Glomerular endothelial cell (primary cell): Measurements from ENCODE around the gene SLC25A12. TPM values are rescaled to one million over a fixed set of nuclear protein-coding genes. Genes with fewer than 3 reads are reported as not detected.

Experiments
- DNase-seq: peaks from one replicate; pipeline ENCODE4 v3.0.0-alpha.2; 2011; ENCODE audit warnings: low read depth, low spot score; ENCODE audit errors: extremely low read depth
- total RNA-seq: library from RNA; depleted of rRNA; stranded (reverse); fragments of >200 nt; gene quantifications from 2 replicates; pipeline ENCODE4 v1.2.3, GENCODE V29; 2015

SLC25A12 gene
- total RNA-seq, 1 donor from 2014 or later, result 11.7 TPM

- DNase-seq, result no peak
Measured at GRCh38 chr2:171893196-171893823, 734 bp downstream of the SLC25A12 start.

DNA sequence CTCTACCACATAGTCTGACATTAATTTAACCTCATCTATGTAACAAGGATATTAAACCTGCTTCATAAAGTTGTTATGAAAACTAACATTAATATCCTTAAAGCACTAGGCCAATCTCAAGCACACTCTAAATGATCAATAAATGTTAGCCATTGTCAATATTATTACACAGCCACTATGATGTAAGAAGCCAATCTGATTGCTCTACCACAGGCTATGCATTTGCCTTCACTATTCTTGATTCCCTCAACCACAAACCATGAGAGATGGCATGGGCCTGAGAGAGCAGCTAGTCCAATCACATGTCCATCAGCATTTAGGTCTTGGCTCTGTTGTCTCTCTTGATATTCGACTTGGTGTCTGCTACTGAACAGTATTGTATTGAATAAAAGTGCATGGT lies 4.2 kb downstream of the SLC25A12 start:
- no peak for DNase-seq

DNA sequence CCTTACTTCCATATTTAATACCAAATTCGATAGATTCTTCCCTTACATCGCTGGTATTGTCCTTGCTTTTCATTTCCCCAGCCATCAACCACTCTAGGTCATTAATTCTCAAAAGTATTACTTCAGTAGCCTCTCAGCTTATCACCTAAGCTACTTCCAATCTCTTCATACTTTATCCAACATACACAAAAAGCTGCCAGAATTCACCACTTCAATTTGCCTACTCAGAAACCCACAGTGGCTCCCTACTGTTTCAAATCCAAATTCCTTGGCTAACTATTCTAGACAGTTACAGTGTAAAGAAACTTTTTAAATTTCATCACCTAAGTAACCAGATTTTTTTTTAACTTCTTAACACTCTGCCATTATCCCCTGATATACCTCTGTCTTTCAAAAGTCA lies 4.7 kb downstream of the SLC25A12 start:
- DNase-seq, result no peak

DNA sequence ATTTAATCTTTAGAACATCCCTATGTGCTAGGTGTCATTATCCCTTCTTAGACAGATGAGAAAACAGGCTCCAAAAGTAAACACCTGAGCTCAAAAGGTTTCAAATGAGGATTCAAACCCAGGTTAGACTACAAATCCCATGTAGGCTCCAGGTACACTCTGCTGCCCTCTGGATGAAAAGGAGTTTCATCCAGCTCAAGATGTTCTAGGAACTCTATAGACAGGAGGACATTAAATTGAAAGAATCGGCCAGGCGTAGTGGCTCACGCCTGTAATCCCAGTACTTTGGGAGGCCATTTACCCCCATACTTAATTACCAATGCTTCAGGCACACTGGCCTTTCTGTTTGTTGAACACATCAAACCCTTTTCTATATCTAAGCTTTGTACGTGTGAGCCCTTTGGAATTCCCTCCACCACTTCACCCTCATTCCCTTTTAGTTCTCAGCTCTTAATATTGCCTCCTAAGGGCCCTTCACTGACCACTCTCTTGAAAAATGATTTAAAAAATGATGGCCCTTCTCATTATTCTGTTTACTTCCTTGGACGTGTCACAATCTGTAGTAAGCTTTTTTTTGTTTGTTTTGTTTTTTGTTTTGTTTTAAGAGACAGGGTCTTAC lies 10.7 kb downstream of the SLC25A12 start:
- no peak for DNase-seq

DNA sequence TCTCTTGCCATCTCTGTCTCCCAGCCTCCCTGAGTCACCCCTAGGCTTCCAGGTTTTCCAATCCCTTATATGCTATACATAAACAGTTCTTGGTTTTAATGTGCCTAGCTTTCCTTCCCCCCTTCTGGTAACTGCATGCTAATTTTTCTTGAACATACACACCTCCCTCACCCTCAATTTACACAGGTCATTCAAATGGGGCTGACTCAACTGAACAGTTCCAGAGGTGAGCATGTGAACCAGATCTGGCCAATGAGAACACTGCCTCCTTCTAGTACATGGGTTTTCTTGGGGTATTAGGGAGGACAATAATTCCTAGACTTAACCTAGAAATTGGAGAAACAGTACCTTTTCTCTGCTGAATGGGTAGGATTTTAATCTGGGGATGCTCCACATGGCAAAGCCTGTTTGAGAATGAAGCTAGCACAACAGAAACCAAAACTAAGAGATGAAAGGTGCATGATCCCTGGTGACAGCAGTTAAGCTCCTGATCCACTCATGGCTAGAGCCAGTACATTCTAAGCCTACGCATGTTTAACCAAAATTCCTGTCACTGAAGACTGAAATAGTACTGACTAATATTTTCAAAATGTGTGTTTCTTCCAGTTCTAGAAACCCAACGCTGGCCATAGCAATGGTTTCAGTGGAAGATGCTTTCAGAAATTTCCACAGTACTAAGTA lies 11.8 kb downstream of the SLC25A12 start:
- no peak for DNase-seq

- DNase-seq, result no peak
Measured at GRCh38 chr2:171880774-171881173, 13.3 kb downstream of the SLC25A12 start.

DNA sequence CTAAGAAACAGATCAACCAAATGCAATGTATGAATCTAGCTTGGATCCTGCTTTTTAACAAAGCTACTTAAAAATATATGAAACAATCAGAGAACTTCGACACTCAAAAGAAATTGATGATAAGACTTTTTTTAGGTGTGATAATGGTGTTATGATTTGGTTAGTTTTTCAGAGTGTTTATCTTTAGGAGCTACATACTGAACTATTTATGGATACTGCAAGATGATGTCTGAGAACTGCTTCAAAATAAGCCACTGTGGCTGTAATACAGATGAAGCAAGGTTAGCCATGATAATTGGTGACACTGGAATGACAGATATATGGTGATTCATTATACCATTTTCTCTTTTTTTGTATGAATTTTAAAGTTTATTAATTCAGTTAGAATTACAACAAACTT lies 14.2 kb downstream of the SLC25A12 start:
- no peak for DNase-seq

GRCh38 chr2:171878481-171878993 lies 15.5 kb downstream of the SLC25A12 start:
- no peak for DNase-seq

- no peak for DNase-seq
Measured at GRCh38 chr2:171874963-171875362, 19.1 kb downstream of the SLC25A12 start.

- DNase-seq, result no peak
Measured at GRCh38 chr2:171874517-171874916, 19.5 kb downstream of the SLC25A12 start.

GRCh38 chr2:171864357-171864985 lies 29.6 kb downstream of the SLC25A12 start:
- no peak for DNase-seq

- no peak for DNase-seq
Measured at GRCh38 chr2:171862501-171862900, 31.5 kb downstream of the SLC25A12 start.

GRCh38 chr2:171858397-171858958 lies 35.6 kb downstream of the SLC25A12 start:
- no peak for DNase-seq

DNA sequence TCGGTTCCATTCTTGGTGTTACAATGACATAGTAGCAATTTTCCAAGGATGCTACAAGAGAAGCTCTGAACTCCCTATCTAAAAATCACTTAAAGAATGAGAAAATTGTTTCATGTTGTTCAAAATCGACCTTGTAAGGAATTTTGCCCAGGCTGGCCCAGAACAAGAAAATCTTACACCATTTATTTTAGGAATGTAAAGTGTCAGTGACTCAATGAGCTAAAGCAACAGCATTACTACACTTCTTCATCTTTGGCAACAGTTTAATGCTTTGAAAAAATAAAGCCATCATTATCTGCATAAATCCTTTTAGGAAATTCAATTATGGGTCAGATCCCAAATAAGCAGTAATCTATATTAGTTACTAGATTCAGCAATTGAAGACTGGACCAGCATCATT lies 38.6 kb downstream of the SLC25A12 start:
- DNase-seq, result no peak

DNA sequence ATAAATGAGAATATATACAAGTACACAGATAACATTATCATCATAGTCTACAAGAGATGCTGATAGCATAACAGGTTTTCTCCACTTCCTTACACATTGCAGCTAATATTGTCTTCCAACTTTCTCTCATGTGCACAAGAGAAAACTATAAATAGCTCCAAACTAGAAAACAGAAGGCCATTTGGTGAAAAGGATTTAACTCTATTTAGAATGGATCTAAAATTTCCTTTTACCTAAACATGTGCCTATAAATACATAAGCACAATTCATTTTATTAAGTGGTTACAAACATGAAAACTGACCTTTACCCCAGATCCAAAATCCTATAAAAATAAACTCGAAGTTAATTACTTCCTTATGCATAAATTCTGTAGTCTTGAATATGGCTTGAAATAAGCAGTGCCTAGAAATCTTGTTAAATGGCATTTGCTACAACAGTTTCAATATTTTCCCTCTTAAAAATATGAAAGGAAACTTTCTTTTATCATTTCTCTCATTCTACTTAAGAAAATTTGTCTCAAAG lies 41.6 kb downstream of the SLC25A12 start:
- no peak for DNase-seq

DNA sequence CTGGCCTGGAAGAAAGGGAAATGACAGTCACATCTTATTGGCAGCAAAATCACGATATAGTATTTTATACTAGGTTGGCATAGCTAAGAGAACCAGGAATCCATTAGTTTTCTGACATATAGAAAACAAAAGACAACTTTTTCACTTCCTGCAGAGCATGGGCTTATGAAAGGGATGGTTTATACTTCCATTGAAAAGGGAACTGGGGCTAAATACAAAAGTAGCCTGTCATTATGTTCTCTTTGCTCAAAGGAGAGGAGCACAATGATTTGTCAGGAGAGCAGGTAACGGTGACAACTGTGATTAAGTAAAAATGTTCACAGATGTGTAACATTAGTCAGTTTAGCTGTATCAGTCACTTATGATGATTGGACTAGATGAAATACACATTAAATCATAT lies 46.4 kb downstream of the SLC25A12 start:
- no peak for DNase-seq

- DNase-seq, result no peak
Measured at GRCh38 chr2:171846894-171847293, 47.1 kb downstream of the SLC25A12 start.

DNA sequence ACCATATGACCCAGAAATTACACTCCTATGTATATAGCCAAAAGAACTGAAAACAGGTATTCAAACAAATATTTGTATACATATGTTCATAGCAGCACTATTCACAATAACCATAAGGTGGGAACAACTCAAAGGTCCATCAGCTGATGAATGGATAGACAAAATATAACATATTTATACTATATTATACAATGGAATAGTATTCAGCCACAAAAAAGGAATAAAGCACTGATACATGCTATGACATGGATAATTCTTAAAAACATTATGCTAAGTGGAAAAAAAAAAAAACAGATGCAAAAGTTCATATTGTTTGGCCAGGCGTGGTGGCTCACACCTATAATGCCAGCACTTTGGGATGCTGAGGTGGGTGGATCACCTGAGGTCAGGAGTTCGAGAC lies 52.0 kb downstream of the SLC25A12 start:
- no peak for DNase-seq

- no peak for DNase-seq
Measured at GRCh38 chr2:171837736-171838135, 56.3 kb downstream of the SLC25A12 start.

- no peak for DNase-seq
Measured at GRCh38 chr2:171836146-171836910, 57.7 kb downstream of the SLC25A12 start.
